OCI-LY3 (cell line): ENCODE results near the gene NUP210.

ENCODE experiments used
- EZH2phosphoT487 ChIP-seq: fragments of 200-600 bp; shearing (Covaris generic); IDR thresholded peaks from 2 replicates; pipeline ENCODE4 v1.6.1; 2018; ENCODE audit warnings: antibody characterized with exemption, mixed run types, low read depth
- TF ChIP-seq, protein P1 (sequence below): fragments of 200-600, 300-600 bp; sonication (generic); IDR thresholded peaks from 2 replicates; pipeline ENCODE4 v1.5.1; 2014; ENCODE audit warnings: antibody characterized with exemption, low read length, low read depth

DNA sequence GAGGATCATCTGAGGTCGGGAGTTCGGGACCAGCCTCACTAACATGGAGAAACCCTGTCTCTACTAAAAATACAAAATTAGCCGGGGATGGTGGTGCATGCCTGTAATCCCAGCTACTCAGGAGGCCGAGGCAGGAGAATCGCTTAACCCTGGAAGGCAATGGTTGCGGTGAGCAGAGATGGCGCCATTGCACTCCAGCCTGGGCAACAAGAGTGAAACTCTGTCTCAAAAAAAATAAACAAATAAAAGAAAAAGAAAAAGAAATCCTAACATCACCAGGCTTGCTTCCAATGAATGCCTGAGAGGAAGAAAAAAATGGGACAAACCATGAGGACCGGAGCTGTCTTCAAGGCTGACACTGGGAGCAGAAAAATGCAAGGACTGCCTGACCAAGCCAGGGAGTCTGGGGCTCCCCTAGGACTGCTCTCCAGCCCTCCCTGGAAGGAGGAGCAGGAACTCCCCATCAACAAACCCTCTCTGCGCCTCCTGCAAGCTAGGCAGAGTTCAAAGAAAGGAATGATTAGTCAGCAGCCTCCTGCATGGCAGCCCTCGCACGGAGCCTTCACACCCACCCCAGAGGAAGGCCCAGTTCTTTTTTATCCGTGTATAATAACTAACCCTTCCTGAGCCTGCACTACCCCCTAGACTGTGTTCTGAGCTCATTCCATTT lies 55.4 kb downstream of the NUP210 start:
- TF ChIP-seq, protein P1, sequence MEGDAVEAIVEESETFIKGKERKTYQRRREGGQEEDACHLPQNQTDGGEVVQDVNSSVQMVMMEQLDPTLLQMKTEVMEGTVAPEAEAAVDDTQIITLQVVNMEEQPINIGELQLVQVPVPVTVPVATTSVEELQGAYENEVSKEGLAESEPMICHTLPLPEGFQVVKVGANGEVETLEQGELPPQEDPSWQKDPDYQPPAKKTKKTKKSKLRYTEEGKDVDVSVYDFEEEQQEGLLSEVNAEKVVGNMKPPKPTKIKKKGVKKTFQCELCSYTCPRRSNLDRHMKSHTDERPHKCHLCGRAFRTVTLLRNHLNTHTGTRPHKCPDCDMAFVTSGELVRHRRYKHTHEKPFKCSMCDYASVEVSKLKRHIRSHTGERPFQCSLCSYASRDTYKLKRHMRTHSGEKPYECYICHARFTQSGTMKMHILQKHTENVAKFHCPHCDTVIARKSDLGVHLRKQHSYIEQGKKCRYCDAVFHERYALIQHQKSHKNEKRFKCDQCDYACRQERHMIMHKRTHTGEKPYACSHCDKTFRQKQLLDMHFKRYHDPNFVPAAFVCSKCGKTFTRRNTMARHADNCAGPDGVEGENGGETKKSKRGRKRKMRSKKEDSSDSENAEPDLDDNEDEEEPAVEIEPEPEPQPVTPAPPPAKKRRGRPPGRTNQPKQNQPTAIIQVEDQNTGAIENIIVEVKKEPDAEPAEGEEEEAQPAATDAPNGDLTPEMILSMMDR = no peak
- TF ChIP-seq EZH2phosphoT487 = no peak
